ENCODE data around the gene TNPO2.

DNA sequence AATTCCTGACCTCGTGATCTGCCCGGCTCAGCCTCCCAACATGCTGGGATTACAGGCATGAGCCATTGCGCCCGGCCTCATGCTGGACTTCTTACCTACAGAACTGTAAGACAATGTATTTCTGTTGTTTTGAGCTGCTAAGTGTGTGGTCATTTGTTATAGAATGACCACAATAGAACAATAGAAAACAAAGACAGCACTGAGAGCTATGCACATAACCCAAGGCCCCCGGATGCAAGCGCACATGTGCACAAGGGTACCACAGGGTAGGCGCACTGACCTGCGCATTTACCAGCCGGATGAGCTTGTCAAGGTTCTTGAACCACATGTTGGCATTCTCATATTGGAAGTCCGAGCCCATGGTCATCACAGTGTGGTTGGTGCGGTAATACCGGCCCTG lies 62.8 kb downstream of the TNPO2 start:
- no peak for TF ChIP-seq POLR2A (IDR thresholded peaks at IDR 0.05)
- TF ChIP-seq CTCF (IDR thresholded peaks at IDR 0.05), result no peak

Data from esophagus squamous epithelium (tissue), 4 donors.